ENCODE data around the gene AGMO.

DNA sequence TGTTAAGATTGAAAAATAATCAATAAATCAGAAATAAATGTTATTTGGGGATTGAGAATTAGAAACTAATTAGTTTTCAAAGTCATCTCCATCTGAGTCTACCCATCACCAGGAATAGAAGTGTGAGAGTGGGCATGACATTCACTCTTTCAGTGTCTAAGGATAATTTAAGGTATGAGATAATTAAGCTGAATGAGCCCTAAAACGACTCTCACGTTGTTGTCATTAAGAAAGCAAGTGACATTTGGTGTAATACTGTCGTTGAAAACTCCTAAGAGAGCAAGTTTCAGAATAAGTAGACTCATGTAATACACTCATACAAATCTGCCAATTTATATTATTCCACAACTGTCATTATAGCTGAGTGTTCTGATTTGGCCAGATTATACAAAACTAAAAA, 7.1 kb downstream of the AGMO start:
- TF ChIP-seq, protein P1, sequence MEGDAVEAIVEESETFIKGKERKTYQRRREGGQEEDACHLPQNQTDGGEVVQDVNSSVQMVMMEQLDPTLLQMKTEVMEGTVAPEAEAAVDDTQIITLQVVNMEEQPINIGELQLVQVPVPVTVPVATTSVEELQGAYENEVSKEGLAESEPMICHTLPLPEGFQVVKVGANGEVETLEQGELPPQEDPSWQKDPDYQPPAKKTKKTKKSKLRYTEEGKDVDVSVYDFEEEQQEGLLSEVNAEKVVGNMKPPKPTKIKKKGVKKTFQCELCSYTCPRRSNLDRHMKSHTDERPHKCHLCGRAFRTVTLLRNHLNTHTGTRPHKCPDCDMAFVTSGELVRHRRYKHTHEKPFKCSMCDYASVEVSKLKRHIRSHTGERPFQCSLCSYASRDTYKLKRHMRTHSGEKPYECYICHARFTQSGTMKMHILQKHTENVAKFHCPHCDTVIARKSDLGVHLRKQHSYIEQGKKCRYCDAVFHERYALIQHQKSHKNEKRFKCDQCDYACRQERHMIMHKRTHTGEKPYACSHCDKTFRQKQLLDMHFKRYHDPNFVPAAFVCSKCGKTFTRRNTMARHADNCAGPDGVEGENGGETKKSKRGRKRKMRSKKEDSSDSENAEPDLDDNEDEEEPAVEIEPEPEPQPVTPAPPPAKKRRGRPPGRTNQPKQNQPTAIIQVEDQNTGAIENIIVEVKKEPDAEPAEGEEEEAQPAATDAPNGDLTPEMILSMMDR (IDR thresholded peaks at IDR 0.05; ENCODE audit: insufficient read depth, low read length, poor library complexity, severe bottlenecking): no peak
- TF ChIP-seq EZH2phosphoT487 (conservative IDR thresholded peaks at IDR 0.05; ENCODE audit: low read length): no peak

Measured in SU-DHL-6 (cell line).